Calu3 (cell line): ENCODE data around the gene NMT1. TPM values are rescaled to one million over a fixed set of nuclear protein-coding genes. Genes with fewer than 3 reads are reported as not detected.

ENCODE experiments used
- BruUV-seq: library from RNA; stranded (reverse); fragments of 400-500 nt; replicated peaks from 2 replicates; lab custom pipeline; 2021; lab: Mats Ljungman, UMichigan
- CTCF ChIA-PET: fragments of 300-600 bp; sonication (Branson Sonifier 250); formaldehyde crosslinking; loops from one replicate; lab custom pipeline; 2022; ENCODE audit warnings: antibody characterized with exemption; lab: Charles Lee
- DNase-seq: peaks from one replicate; pipeline ENCODE4 v3.0.0; 2022
- H3K27ac Mint-ChIP-seq: one replicate; pipeline ENCODE4 v1.8.0; 2022; ENCODE audit warnings: mixed read lengths; ENCODE audit not compliant: unreplicated experiment
- H3K27me3 Mint-ChIP-seq: one replicate; pipeline ENCODE4 v1.8.0; 2022; ENCODE audit warnings: mixed read lengths; ENCODE audit not compliant: unreplicated experiment
- H3K36me3 Mint-ChIP-seq: one replicate; pipeline ENCODE4 v1.8.0; 2022; ENCODE audit warnings: mild to moderate bottlenecking, moderate library complexity, mixed read lengths; ENCODE audit not compliant: insufficient read depth, unreplicated experiment
- H3K4me1 Mint-ChIP-seq: one replicate; pipeline ENCODE4 v1.8.0; 2022; ENCODE audit warnings: mild to moderate bottlenecking, low read depth, mixed read lengths; ENCODE audit not compliant: unreplicated experiment
- H3K4me3 Mint-ChIP-seq: one replicate; pipeline ENCODE4 v1.8.0; 2022; ENCODE audit warnings: mild to moderate bottlenecking, low read depth, moderate library complexity, mixed read lengths; ENCODE audit not compliant: unreplicated experiment
- H3K9me3 Mint-ChIP-seq: one replicate; pipeline ENCODE4 v1.8.0; 2022; ENCODE audit warnings: low read depth, mixed read lengths; ENCODE audit not compliant: unreplicated experiment
- CTCF ChIP-seq: fragments of 200-600 bp; IDR thresholded peaks from one replicate; pipeline ENCODE4 v1.8.0; 2022; ENCODE audit warnings: antibody characterized with exemption; ENCODE audit not compliant: unreplicated experiment
- intact Hi-C: fragments of 100-400 bp; cut with micrococcal nuclease; formaldehyde crosslinking; loops from one replicate; pipeline ENCODE4 v1.10.0; 2022; ENCODE audit not compliant: unreplicated experiment
- total RNA-seq: library from RNA; stranded (reverse); gene quantifications from 2 replicates; pipeline ENCODE4 v1.2.3, GENCODE V29; 2022

NMT1 gene
- total RNA-seq, 1 experiment from 2014 or later = 185 TPM

- H3K9me3 Mint-ChIP-seq = no peaks in the 10 kb centered on the region
- H3K36me3 Mint-ChIP-seq = peaks cover 84% of the 10 kb centered on the region
- intact Hi-C loops = no loop called here
- H3K27me3 Mint-ChIP-seq = no peaks in the 10 kb centered on the region
- no peak overlapping the region for H3K27ac Mint-ChIP-seq
- TF ChIP-seq CTCF = no peak
- H3K4me1 Mint-ChIP-seq = no peaks in the 10 kb centered on the region
- DNase-seq = no peak
- H3K4me3 Mint-ChIP-seq = no peak overlapping the region
- BruUV-seq = no TSS peak
- CTCF ChIA-PET = interaction anchor here (0.5 to 0.6 kb wide), 2 partner anchors 14 to 1071 kb away, joined by 3 read pairs; no protein-coding TSS in a partner anchor
These were observed 43.4 kb downstream of the NMT1 start for GRCh38 chr17:45104497-45104896.

GRCh38 chr17:45104907-45105624 lies 43.9 kb downstream of the NMT1 start:
- Mint-ChIP-seq H3K27ac (no peak overlapping the region), H3K36me3 (peaks cover 86% of the 10 kb centered on the region), H3K4me1 (no peaks in the 10 kb centered on the region), H3K27me3 (no peaks in the 10 kb centered on the region), H3K9me3 (no peaks in the 10 kb centered on the region), H3K4me3 (no peak overlapping the region)
- BruUV-seq = no TSS peak
- CTCF ChIA-PET = interaction anchor here (0.6 to 0.8 kb wide), 4 partner anchors 30 to 1070 kb away, joined by 3 to 4 read pairs (median 4); partner anchors contain the start of gene ACBD4
- no peak for DNase-seq
- intact Hi-C loops = no loop called here
- TF ChIP-seq CTCF = no peak

GRCh38 chr17:45106096-45106495 lies 45.0 kb downstream of the NMT1 start:
- Mint-ChIP-seq H3K27me3 (no peaks in the 10 kb centered on the region), H3K4me3 (no peak overlapping the region), H3K27ac (no peak overlapping the region), H3K9me3 (no peaks in the 10 kb centered on the region), H3K36me3 (peaks cover 88% of the 10 kb centered on the region), H3K4me1 (no peaks in the 10 kb centered on the region)
- CTCF ChIA-PET = interaction anchor here (0.6 kb wide), 1 partner anchor 18 kb away, joined by 3 read pairs; no protein-coding TSS in a partner anchor
- DNase-seq = no peak
- intact Hi-C loops = no loop called here
- BruUV-seq = no TSS peak
- TF ChIP-seq CTCF = no peak

GRCh38 chr17:45106582-45106981 lies 45.5 kb downstream of the NMT1 start:
- Mint-ChIP-seq H3K4me1 (no peaks in the 10 kb centered on the region), H3K36me3 (peaks cover 86% of the 10 kb centered on the region), H3K9me3 (no peaks in the 10 kb centered on the region), H3K27ac (no peak overlapping the region), H3K27me3 (no peaks in the 10 kb centered on the region), H3K4me3 (no peak overlapping the region)
- no peak for TF ChIP-seq CTCF
- BruUV-seq = no TSS peak
- no peak for DNase-seq
- CTCF ChIA-PET = no interaction called here
- intact Hi-C loops = no loop called here
